Measurements from ENCODE around the gene WIPF1. TPM values are rescaled to one million over a fixed set of nuclear protein-coding genes. Genes with fewer than 3 reads are reported as not detected.

Gene WIPF1
- polyA plus RNA-seq, 6 donors from 2014 or later, result 67.8 to 119 (median 95.5) TPM

- peaks cover 0 to 3% (median 0%) of the 10 kb centered on the region in 7 donors for H3K9me3 Mint-ChIP-seq
- peak; percentile 20 to 35 for ATAC-seq (ENCODE audit: low read depth in 2 of 2)
- H3K36me3 Mint-ChIP-seq, result no peaks in the 10 kb centered on the region
- H3K27ac Mint-ChIP-seq, result peak overlapping the region in 4 of 6 donors; percentile 57 to 99 (median 78)
- H3K4me3 Mint-ChIP-seq, result peak overlapping the region in 1 of 8 donors; percentile 7
- H3K27me3 Mint-ChIP-seq, result no peaks in the 10 kb centered on the region
- H3K4me1 Mint-ChIP-seq, result peaks cover 71 to 94% (median 87%) of the 10 kb centered on the region in 3 donors
- no peak for DNase-seq
These were observed 5.7 kb upstream of the WIPF1 start for GRCh38 chr2:174603280-174603679.

GRCh38 chr2:174602745-174603144, 5.1 kb upstream of the WIPF1 start:
- DNase-seq (no peak), ATAC-seq (ENCODE audit: low read depth in 2 of 2) (no peak)
- peak overlapping the region in 5 of 6 donors; percentile 47 to 99 (median 78) for H3K27ac Mint-ChIP-seq
- H3K4me3 Mint-ChIP-seq, result peak overlapping the region in 1 of 8 donors; percentile 18
- peaks cover 70 to 94% (median 87%) of the 10 kb centered on the region in 3 donors for H3K4me1 Mint-ChIP-seq
- peaks cover 0 to 3% (median 0%) of the 10 kb centered on the region in 7 donors for H3K9me3 Mint-ChIP-seq
- no peaks in the 10 kb centered on the region for H3K36me3 Mint-ChIP-seq
- no peaks in the 10 kb centered on the region for H3K27me3 Mint-ChIP-seq

- Mint-ChIP-seq H3K4me1 (peaks cover 60 to 84% (median 79%) of the 10 kb centered on the region in 3 donors), H3K36me3 (no peaks in the 10 kb centered on the region), H3K27me3 (no peaks in the 10 kb centered on the region), H3K9me3 (peaks cover 0 to 3% (median 0%) of the 10 kb centered on the region in 7 donors), H3K27ac (peak overlapping the region; percentile 97 to 100 (median 98)), H3K4me3 (peak overlapping the region; percentile 88 to 98 (median 96))
- DNase-seq (peak; percentile 73), ATAC-seq (ENCODE audit: low read depth in 2 of 2) (peak; percentile 58 to 60)
These were observed 2.7 kb upstream of the WIPF1 start for GRCh38 chr2:174600349-174600748.

GRCh38 chr2:174599310-174599921, 1.8 kb upstream of the WIPF1 start:
- Mint-ChIP-seq H3K4me3 (peak overlapping the region; percentile 88 to 98 (median 96)), H3K27ac (peak overlapping the region; percentile 97 to 100 (median 98)), H3K4me1 (peaks cover 57 to 83% (median 79%) of the 10 kb centered on the region in 3 donors), H3K36me3 (no peaks in the 10 kb centered on the region), H3K27me3 (no peaks in the 10 kb centered on the region), H3K9me3 (peaks cover 0 to 3% (median 0%) of the 10 kb centered on the region in 7 donors)
- ATAC-seq (ENCODE audit: low read depth in 2 of 2) (peak; percentile 29 to 32), DNase-seq (peak; percentile 67)

GRCh38 chr2:174597009-174597344, 627 bp downstream of the WIPF1 start:
- Mint-ChIP-seq H3K4me3 (peak overlapping the region; percentile 88 to 98 (median 97)), H3K9me3 (peaks cover 0 to 3% (median 0%) of the 10 kb centered on the region in 7 donors), H3K27me3 (no peaks in the 10 kb centered on the region), H3K4me1 (peaks cover 54 to 80% (median 77%) of the 10 kb centered on the region in 3 donors), H3K36me3 (no peaks in the 10 kb centered on the region), H3K27ac (peak overlapping the region; percentile 98 to 100 (median 99))
- ATAC-seq (ENCODE audit: low read depth in 2 of 2) (no peak), DNase-seq (no peak)

- peak overlapping the region; percentile 88 to 98 (median 97) for H3K4me3 Mint-ChIP-seq
- H3K4me1 Mint-ChIP-seq, result peaks cover 56 to 80% (median 77%) of the 10 kb centered on the region in 3 donors
- H3K27me3 Mint-ChIP-seq, result no peaks in the 10 kb centered on the region
- ATAC-seq (ENCODE audit: low read depth in 2 of 2) (no peak), DNase-seq (no peak)
- peaks cover 0 to 9% of the 10 kb centered on the region in 2 donors for H3K36me3 Mint-ChIP-seq
- peaks cover 0 to 3% (median 0%) of the 10 kb centered on the region in 7 donors for H3K9me3 Mint-ChIP-seq
- peak overlapping the region; percentile 92 to 100 (median 99) for H3K27ac Mint-ChIP-seq
These were observed 1.7 kb downstream of the WIPF1 start for GRCh38 chr2:174595891-174596397.

GRCh38 chr2:174595116-174595809, 2.3 kb downstream of the WIPF1 start:
- Mint-ChIP-seq H3K27ac (peak overlapping the region; percentile 92 to 100 (median 99)), H3K4me1 (peaks cover 56 to 80% (median 77%) of the 10 kb centered on the region in 3 donors), H3K4me3 (peak overlapping the region; percentile 88 to 98 (median 97)), H3K9me3 (no peaks in the 10 kb centered on the region), H3K36me3 (peaks cover 0 to 10% of the 10 kb centered on the region in 2 donors), H3K27me3 (no peaks in the 10 kb centered on the region)
- ATAC-seq (ENCODE audit: low read depth in 2 of 2), result no peak
- no peak for DNase-seq

GRCh38 chr2:174594456-174594855, 3.1 kb downstream of the WIPF1 start:
- no peak for ATAC-seq (ENCODE audit: low read depth in 2 of 2)
- Mint-ChIP-seq H3K36me3 (peaks cover 0 to 10% of the 10 kb centered on the region in 2 donors), H3K4me1 (peaks cover 55 to 78% (median 74%) of the 10 kb centered on the region in 3 donors), H3K27ac (peak overlapping the region; percentile 89 to 100 (median 98)), H3K4me3 (peak overlapping the region; percentile 88 to 98 (median 96)), H3K27me3 (no peaks in the 10 kb centered on the region), H3K9me3 (no peaks in the 10 kb centered on the region)
- no peak for DNase-seq

- H3K27ac Mint-ChIP-seq, result peak overlapping the region; percentile 97 to 100 (median 99)
- ATAC-seq (ENCODE audit: low read depth in 2 of 2), result peak; percentile 79 to 81
- H3K4me1 Mint-ChIP-seq, result peaks cover 54 to 78% (median 74%) of the 10 kb centered on the region in 3 donors
- H3K9me3 Mint-ChIP-seq, result no peaks in the 10 kb centered on the region
- H3K4me3 Mint-ChIP-seq, result peak overlapping the region; percentile 81 to 97 (median 94)
- H3K27me3 Mint-ChIP-seq, result no peaks in the 10 kb centered on the region
- peak; percentile 86 for DNase-seq
- peaks cover 0 to 10% of the 10 kb centered on the region in 2 donors for H3K36me3 Mint-ChIP-seq
These were observed 3.9 kb downstream of the WIPF1 start for GRCh38 chr2:174593574-174594203.

- DNase-seq (no peak), ATAC-seq (ENCODE audit: low read depth in 2 of 2) (no peak)
- peak overlapping the region; percentile 97 to 100 (median 99) for H3K27ac Mint-ChIP-seq
These were observed 4.6 kb downstream of the WIPF1 start for GRCh38 chr2:174593041-174593440.

GRCh38 chr2:174591740-174592139, 5.9 kb downstream of the WIPF1 start:
- H3K27me3 Mint-ChIP-seq, result no peaks in the 10 kb centered on the region
- H3K4me1 Mint-ChIP-seq, result peaks cover 61 to 80% (median 78%) of the 10 kb centered on the region in 3 donors
- H3K27ac Mint-ChIP-seq, result peak overlapping the region; percentile 80 to 100 (median 96)
- DNase-seq (no peak), ATAC-seq (ENCODE audit: low read depth in 2 of 2) (no peak)
- peak overlapping the region; percentile 39 to 82 (median 66) for H3K4me3 Mint-ChIP-seq
- H3K36me3 Mint-ChIP-seq, result peaks cover 0 to 10% of the 10 kb centered on the region in 2 donors
- no peaks in the 10 kb centered on the region for H3K9me3 Mint-ChIP-seq

More at GRCh38 chr2:174593041-174593440, 4.6 kb downstream of the WIPF1 start:
- Mint-ChIP-seq H3K36me3 (peaks cover 0 to 10% of the 10 kb centered on the region in 2 donors), H3K27me3 (no peaks in the 10 kb centered on the region), H3K4me3 (peak overlapping the region; percentile 81 to 97 (median 94)), H3K9me3 (no peaks in the 10 kb centered on the region), H3K4me1 (peaks cover 54 to 78% (median 74%) of the 10 kb centered on the region in 3 donors)

GRCh38 chr2:174590928-174591648, 6.5 kb downstream of the WIPF1 start:
- peaks cover 64 to 80% (median 79%) of the 10 kb centered on the region in 3 donors for H3K4me1 Mint-ChIP-seq
- peak overlapping the region; percentile 80 to 100 (median 96) for H3K27ac Mint-ChIP-seq
- peaks cover 1 to 10% of the 10 kb centered on the region in 2 donors for H3K36me3 Mint-ChIP-seq
- H3K9me3 Mint-ChIP-seq, result no peaks in the 10 kb centered on the region
- ATAC-seq (ENCODE audit: low read depth in 2 of 2), result no peak
- H3K27me3 Mint-ChIP-seq, result no peaks in the 10 kb centered on the region
- H3K4me3 Mint-ChIP-seq, result peak overlapping the region in 7 of 8 donors; percentile 9 to 82 (median 64)
- DNase-seq, result no peak
